Mammary epithelial cell (primary cell): Measurements from ENCODE around the gene WDR11.

Experiments used
- EZH2 ChIP-seq: IDR thresholded peaks from 2 replicates; pipeline ENCODE4 v1.6.1; 2012; ENCODE audit warnings: low read length, inconsistent platforms, borderline replicate concordance
- TF ChIP-seq, protein P1 (sequence below), 2 donors: IDR thresholded peaks in 1 of 2; conservative IDR thresholded peaks in 1 of 2; 2 replicates each; pipeline ENCODE4 v1.5.1; 2011 to 2012; ENCODE audit warnings: inconsistent platforms in 2 of 2, low read length in 2 of 2, mild to moderate bottlenecking in 2 of 2, control low read depth in 1 of 2, low read depth in 1 of 2; ENCODE audit not compliant: insufficient read depth in 1 of 2; ENCODE audit errors: extremely low read depth in 1 of 2

DNA sequence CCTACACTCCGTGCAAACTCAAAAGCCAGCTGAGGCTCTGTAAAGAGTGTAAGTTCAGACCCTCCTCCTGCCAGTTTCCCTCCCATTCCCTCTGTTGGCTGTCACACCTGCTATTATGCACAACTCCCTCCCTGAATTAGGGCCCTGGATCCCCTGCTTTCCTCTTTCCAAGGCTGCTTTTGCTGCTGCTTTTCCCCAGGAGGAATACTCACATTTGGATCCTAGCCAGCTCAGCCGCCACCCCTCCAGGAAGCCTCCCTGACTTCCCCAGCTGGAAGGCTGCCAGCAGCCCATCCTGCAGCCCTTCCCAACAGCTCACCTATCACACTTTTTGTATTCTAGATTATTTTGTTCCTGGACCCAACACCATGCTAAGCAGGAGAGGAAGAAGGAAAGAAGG is 40.9 kb upstream of the WDR11 start:
- TF ChIP-seq EZH2, result no peak
- TF ChIP-seq, protein P1, sequence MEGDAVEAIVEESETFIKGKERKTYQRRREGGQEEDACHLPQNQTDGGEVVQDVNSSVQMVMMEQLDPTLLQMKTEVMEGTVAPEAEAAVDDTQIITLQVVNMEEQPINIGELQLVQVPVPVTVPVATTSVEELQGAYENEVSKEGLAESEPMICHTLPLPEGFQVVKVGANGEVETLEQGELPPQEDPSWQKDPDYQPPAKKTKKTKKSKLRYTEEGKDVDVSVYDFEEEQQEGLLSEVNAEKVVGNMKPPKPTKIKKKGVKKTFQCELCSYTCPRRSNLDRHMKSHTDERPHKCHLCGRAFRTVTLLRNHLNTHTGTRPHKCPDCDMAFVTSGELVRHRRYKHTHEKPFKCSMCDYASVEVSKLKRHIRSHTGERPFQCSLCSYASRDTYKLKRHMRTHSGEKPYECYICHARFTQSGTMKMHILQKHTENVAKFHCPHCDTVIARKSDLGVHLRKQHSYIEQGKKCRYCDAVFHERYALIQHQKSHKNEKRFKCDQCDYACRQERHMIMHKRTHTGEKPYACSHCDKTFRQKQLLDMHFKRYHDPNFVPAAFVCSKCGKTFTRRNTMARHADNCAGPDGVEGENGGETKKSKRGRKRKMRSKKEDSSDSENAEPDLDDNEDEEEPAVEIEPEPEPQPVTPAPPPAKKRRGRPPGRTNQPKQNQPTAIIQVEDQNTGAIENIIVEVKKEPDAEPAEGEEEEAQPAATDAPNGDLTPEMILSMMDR (conservative IDR thresholded peaks at IDR 0.05 in 1 of 2, IDR thresholded peaks at IDR 0.05 in 1 of 2; ENCODE audit: extremely low read depth in 1 of 2, insufficient read depth in 1 of 2, low read depth in 1 of 2, low read length in 2 of 2), result no peak
